ENCODE results near the gene SARM1. TPM values are rescaled to one million over a fixed set of nuclear protein-coding genes. Genes with fewer than 3 reads are reported as not detected.

Gene SARM1
- polyA plus RNA-seq, 3 donors = 0.78 to 7.1 (median 0.90) TPM

DNA sequence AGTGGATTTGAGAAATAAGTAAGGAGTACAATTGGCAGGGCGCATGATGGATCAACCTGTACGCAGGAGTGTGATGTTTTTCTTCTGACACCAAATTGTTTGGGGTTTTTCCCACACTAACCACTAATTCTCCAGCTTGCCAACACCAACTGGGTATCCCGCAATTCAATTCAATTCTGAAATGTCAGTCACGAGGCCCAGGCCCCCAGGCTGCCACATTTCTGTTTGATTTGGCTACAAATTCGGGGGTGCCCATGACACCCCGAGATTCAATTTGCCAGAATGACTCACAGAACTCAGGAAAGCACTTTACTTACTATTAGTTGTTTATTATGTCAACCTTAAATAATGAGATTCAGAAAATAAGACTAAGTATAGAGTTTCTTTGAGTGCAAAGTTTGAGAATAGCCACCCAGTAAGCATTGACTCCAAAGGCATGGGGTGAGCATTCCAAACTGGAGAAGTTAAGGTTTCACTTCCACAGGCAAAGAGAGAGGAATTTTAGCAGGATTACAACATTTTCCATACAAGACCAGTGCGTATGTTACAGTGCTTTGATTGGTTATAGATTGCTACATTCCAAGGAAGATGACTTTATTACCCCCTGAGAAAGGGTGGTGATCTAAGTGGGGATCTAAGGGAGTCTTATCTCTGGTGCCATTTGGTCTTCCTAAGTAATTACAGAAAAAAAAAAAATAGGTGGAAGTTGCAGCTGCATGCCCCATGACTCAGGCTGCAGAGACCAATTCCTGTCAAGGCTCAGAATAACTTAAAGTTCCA lies 23.0 kb downstream of the SARM1 start:
- intact Hi-C loops (cut with micrococcal nuclease) = no loop called here
- peaks cover 7% of the 10 kb centered on the region for H3K4me1 Mint-ChIP-seq
- Histone ChIP-seq H3K36me3 (replicated peaks in 1 of 2; ENCODE audit: control insufficient read depth in 1 of 2, insufficient read depth in 2 of 2, low read length in 2 of 2) (peaks cover 19 to 81% of the 10 kb centered on the region in 2 donors), H3K27me3 (ENCODE audit: control insufficient read depth in 2 of 2, insufficient read depth in 2 of 2, low read length in 2 of 2) (no peaks in the 10 kb centered on the region), H3K27ac (ENCODE audit: low read depth in 1 of 2, low read length in 2 of 2) (no peak overlapping the region), H3K79me2 (ENCODE audit: insufficient read depth, low read length) (no peaks in the 10 kb centered on the region), H2AFZ (ENCODE audit: insufficient read depth, low read depth, low read length, poor library complexity, severe bottlenecking) (no peak overlapping the region), H3K4me3 (replicated peaks in 1 of 3; ENCODE audit: low read depth in 2 of 3, low read length in 3 of 3) (no peak overlapping the region), H3K9me3 (replicated peaks in 1 of 2; ENCODE audit: control insufficient read depth in 1 of 2, insufficient read depth in 1 of 2, low read length in 2 of 2) (no peaks in the 10 kb centered on the region), H3K9ac (ENCODE audit: insufficient read depth, low read length, poor library complexity, severe bottlenecking) (no peak overlapping the region), H3K4me1 (ENCODE audit: control insufficient read depth in 1 of 2, insufficient read depth in 2 of 2, low read length in 2 of 2) (no peaks in the 10 kb centered on the region), H3K4me2 (replicated peaks; ENCODE audit: extremely low read depth, low read length, poor library complexity, severe bottlenecking) (no peak overlapping the region), H4K20me1 (ENCODE audit: insufficient read depth, low read length) (no peaks in the 10 kb centered on the region)
- peaks cover 0 to 5% (median 2%) of the 10 kb centered on the region in 3 donors for H3K27me3 Mint-ChIP-seq (ENCODE audit: low read depth in 3 of 3)
- WGBS (ENCODE audit: insufficient coverage) = 100% methylated on average over 1 of the region's 7 CpGs
- no peak for TF ChIP-seq CTCF (IDR thresholded peaks at IDR 0.05)
- DNase-seq = no peak
- H3K36me3 Mint-ChIP-seq = peaks cover 52 to 62% of the 10 kb centered on the region in 2 donors
- no peak overlapping the region for H3K4me3 Mint-ChIP-seq
- H3K27ac Mint-ChIP-seq = no peak overlapping the region
- no peaks in the 10 kb centered on the region for H3K9me3 Mint-ChIP-seq

GRCh38 chr17:28395426-28395825 lies 23.9 kb downstream of the SARM1 start:
- Mint-ChIP-seq H3K27ac (peak overlapping the region in 1 of 7 donors; percentile 15), H3K4me1 (peaks cover 7% of the 10 kb centered on the region), H3K27me3 (ENCODE audit: low read depth in 3 of 3) (peaks cover 0 to 5% (median 2%) of the 10 kb centered on the region in 3 donors), H3K9me3 (no peaks in the 10 kb centered on the region), H3K36me3 (peaks cover 45 to 58% of the 10 kb centered on the region in 2 donors), H3K4me3 (no peak overlapping the region)
- H3K27ac ChIP-seq (ENCODE audit: low read depth in 1 of 2, low read length in 2 of 2) = no peak overlapping the region
- H2AFZ ChIP-seq (ENCODE audit: insufficient read depth, low read depth, low read length, poor library complexity, severe bottlenecking) = no peak overlapping the region
- no peaks in the 10 kb centered on the region for H3K9me3 ChIP-seq (replicated peaks in 1 of 2; ENCODE audit: control insufficient read depth in 1 of 2, insufficient read depth in 1 of 2, low read length in 2 of 2)
- no peak overlapping the region for H3K4me3 ChIP-seq (replicated peaks in 1 of 3; ENCODE audit: low read depth in 2 of 3, low read length in 3 of 3)
- WGBS (ENCODE audit: insufficient coverage) = no CpG with 5 or more reads among the region's 2 CpGs
- no peaks in the 10 kb centered on the region for H3K27me3 ChIP-seq (ENCODE audit: control insufficient read depth in 2 of 2, insufficient read depth in 2 of 2, low read length in 2 of 2)
- no peak overlapping the region for H3K4me2 ChIP-seq (replicated peaks; ENCODE audit: extremely low read depth, low read length, poor library complexity, severe bottlenecking)
- no peaks in the 10 kb centered on the region for H4K20me1 ChIP-seq (ENCODE audit: insufficient read depth, low read length)
- no peak for DNase-seq
- intact Hi-C loops (cut with micrococcal nuclease) = no loop called here
- H3K9ac ChIP-seq (ENCODE audit: insufficient read depth, low read length, poor library complexity, severe bottlenecking) = no peak overlapping the region
- peaks cover 16 to 78% of the 10 kb centered on the region in 2 donors for H3K36me3 ChIP-seq (replicated peaks in 1 of 2; ENCODE audit: control insufficient read depth in 1 of 2, insufficient read depth in 2 of 2, low read length in 2 of 2)
- H3K79me2 ChIP-seq (ENCODE audit: insufficient read depth, low read length) = no peaks in the 10 kb centered on the region
- TF ChIP-seq CTCF (IDR thresholded peaks at IDR 0.05) = no peak
- no peaks in the 10 kb centered on the region for H3K4me1 ChIP-seq (ENCODE audit: control insufficient read depth in 1 of 2, insufficient read depth in 2 of 2, low read length in 2 of 2)

Measured in CD14-positive monocyte (primary cell).